Omental fat pad (tissue), 4 donors: ENCODE measurements around the gene ZRANB3. TPM values are rescaled to one million over a fixed set of nuclear protein-coding genes. Genes with fewer than 3 reads are reported as not detected.

Source experiments
- ATAC-seq: fragments of 150-250 bp; one replicate; pipeline ENCODE4 v1.9.1; 2016; ENCODE audit warnings: mild to moderate bottlenecking, moderate library complexity; ENCODE audit not compliant: low FRiP score
- DNase-seq: peaks from one replicate; pipeline ENCODE4 v3.0.0-alpha.2; 2019; ENCODE audit warnings: low spot score
- total RNA-seq, 4 donors: library from RNA; depleted of rRNA; stranded (reverse); fragments of >200 nt; gene quantifications; one replicate each; pipeline ENCODE4 v1.1.0, GENCODE V29; 2016
- TF ChIP-seq, protein P1 (sequence below), 3 donors: fragments of 450-650 bp; IDR thresholded peaks; one replicate each; pipeline ENCODE4 v1.5.1; 2016 to 2017; ENCODE audit warnings: antibody characterized with exemption in 3 of 3, mild to moderate bottlenecking in 3 of 3, moderate library complexity in 2 of 3

Gene ZRANB3
- total RNA-seq, 4 donors from 2014 or later, result 3.3 to 4.0 (median 3.9) TPM

DNA sequence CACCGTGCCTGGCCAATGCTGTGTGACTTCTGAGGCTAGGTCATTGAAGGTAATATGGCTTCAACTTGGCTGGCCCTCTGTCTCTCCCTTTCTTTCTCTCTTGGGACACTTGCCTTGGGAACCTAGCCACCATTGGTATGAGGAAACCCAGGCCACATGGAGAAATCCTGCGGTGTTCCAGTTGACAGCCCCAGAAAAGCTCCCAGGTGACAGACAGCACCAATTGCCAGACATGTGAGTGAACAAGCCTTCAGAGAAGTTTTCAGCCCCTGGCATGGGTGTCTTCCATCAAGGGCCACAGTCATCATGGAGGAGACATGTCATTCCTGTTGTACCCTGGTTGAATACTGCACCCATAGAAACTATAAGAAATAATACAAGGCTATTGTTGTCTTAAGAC is 292.4 kb downstream of the ZRANB3 start:
- DNase-seq (no peak), ATAC-seq (no peak)
- TF ChIP-seq, protein P1, sequence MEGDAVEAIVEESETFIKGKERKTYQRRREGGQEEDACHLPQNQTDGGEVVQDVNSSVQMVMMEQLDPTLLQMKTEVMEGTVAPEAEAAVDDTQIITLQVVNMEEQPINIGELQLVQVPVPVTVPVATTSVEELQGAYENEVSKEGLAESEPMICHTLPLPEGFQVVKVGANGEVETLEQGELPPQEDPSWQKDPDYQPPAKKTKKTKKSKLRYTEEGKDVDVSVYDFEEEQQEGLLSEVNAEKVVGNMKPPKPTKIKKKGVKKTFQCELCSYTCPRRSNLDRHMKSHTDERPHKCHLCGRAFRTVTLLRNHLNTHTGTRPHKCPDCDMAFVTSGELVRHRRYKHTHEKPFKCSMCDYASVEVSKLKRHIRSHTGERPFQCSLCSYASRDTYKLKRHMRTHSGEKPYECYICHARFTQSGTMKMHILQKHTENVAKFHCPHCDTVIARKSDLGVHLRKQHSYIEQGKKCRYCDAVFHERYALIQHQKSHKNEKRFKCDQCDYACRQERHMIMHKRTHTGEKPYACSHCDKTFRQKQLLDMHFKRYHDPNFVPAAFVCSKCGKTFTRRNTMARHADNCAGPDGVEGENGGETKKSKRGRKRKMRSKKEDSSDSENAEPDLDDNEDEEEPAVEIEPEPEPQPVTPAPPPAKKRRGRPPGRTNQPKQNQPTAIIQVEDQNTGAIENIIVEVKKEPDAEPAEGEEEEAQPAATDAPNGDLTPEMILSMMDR (IDR thresholded peaks at IDR 0.05), result no peak

DNA sequence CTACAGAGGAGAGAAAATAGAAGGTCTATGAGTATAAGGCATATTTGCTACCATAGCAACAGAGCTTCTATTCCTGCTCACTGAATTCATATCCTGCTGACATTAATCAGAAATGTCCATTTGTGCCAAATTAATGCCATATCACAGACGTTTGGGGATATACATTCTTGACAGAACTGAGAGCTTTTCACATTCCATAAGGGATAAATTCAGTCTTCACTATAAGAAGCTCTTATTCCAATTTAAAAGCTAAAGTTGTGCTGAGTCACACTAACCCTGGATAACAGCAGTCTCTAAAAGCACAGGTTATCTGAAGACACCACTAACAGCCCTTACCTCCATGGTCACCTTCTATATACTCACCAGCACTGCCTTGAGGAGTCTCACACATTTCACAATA is 300.9 kb downstream of the ZRANB3 start:
- DNase-seq (no peak), ATAC-seq (no peak)
- TF ChIP-seq, protein P1 (IDR thresholded peaks at IDR 0.05), result no peak

DNA sequence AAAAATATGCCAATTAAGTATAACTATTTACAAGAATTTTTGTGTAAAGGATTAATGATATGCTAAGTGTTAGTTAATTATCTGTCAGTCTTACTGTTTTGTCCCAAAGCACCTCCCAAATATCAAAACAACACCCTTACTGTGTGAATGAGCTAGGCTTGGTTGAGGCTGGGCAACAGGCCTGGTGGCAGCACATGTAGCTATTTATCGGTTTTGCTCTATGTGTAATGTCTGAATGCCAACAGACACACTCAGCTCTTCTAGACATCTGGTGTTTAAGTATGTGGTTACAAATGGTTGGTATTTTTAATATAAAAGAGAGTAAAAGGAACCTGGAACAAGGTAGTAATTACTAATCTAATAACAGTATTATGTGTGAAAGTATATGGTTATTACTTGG is 303.6 kb downstream of the ZRANB3 start:
- DNase-seq, result no peak
- TF ChIP-seq, protein P1 (IDR thresholded peaks at IDR 0.05), result no peak
- ATAC-seq, result no peak

DNA sequence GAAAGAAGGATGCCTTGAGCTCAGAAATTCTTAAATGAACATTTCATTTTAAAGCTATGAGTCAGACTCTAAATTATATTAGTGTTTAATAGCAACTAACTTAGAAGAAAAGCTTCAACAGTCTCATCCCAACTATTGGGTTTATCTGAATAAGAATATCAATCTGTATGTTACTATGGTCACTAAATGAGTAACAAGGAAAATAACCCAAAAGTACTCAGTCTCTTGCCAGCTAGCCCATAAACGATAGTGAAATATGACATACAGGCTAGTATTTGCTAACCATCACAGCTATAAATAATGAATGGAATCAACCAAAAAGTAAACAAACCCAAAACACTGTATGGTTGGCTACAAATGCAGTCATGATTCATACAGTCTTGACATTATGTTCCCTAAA is 304.1 kb downstream of the ZRANB3 start:
- TF ChIP-seq, protein P1 (IDR thresholded peaks at IDR 0.05), result no peak
- no peak for ATAC-seq
- DNase-seq, result no peak

DNA sequence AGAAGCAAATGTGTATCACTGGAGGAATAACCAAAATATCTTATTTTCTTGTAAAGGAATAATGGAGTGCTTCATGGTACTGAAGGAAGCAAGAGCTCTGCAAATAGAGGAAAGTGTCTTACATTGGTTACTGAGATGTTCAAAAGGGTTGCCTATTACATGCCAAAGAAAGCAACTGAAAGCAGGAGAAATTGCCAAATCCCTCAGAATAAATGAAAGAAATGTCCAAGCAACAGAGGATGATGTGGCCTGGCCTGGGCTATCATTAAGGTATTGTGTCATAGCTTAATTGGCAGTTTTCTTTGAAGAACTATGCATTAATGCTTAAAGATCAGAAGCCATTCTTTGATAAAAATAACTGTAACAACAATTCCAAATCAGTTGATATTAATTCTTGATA is 305.2 kb downstream of the ZRANB3 start:
- TF ChIP-seq, protein P1 (IDR thresholded peaks at IDR 0.05), result no peak
- DNase-seq (no peak), ATAC-seq (no peak)

DNA sequence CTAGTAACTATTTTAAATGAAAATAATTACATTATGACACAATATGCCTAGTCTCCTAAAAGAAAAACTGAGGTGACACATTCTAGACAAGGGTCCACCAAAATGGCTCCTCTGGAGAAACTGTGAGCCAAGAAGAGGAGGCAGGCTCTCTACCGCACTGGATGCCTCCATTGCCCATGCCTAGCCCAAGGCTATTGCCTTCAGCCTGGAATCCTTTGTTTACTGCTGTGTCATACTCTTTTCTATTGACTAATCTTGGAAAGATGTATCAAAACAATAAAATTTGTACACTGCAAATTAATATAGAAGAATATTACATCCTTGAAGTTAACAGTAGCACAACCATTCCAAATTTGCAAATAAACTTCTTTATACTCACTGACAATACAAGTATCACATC is 311.8 kb downstream of the ZRANB3 start:
- ATAC-seq (no peak), DNase-seq (no peak)
- TF ChIP-seq, protein P1 (IDR thresholded peaks at IDR 0.05), result no peak

DNA sequence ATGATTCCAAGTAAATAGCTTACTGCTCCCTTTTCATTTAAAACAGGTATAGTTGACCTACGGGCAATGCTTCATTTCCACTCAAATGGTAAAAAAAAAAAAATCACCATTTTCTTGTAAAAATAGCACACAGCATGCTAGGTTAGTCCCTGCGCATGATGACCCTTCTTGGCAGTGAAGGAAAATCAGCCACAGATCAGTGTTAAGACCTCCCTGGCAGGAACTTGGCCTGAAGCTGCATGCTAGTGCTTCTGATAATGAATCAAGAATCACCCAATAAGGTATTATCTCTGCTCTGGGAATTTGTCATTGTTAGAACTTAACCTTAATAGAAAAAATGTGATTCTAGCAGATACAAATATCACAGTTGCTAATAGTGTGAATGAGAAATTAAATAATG is 312.6 kb downstream of the ZRANB3 start:
- TF ChIP-seq, protein P1 (IDR thresholded peaks at IDR 0.05), result no peak
- DNase-seq (no peak), ATAC-seq (no peak)
